ENCODE results near the gene C3orf20. TPM values are rescaled to one million over a fixed set of nuclear protein-coding genes. Genes with fewer than 3 reads are reported as not detected.

C3orf20 gene
- total and polyA plus RNA-seq, 9 of the 15 experiments (the other 6 are each of a cell fraction or from before 2014, with no cell fraction given) = 0.04 TPM; not detected in 8

DNA sequence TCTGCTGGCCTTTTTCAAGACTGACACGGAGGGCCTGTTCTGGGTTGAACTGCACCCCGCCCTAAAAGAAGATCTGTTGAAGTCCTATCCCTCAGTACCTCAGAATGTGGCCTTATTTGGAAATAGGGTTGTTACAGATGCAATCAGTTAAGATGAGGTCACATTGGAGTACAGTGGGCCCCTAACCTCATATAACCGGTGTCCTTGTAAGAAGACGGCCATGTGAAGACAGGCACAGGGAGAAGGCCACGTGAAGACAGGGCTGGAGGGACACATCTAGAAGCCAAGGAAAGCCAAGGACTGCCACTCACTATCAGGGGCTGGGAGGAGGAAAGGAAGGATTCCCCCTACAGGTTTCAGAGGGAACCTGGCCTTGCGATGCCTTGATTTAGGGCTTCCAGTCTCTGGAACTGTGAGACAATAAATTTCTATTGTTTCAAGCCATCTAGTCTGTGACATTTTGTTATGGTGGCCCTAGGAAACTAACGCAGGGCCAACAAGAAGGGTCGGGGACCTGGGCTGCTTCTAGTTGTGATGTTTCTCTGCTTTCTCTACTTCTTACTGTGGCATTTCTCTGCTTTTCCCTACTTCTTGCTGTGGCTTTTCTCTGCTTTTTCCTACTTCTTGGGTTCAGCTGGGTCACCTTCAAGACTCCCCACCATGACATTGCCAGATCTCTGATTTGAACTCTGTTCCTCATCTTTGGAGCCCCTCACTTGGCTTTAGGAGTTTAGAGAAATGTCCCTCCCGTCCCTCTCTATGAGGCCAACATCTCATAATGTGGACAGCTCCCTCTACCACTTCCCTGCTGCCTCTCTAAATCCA is 28.1 kb upstream of the C3orf20 start (continued):
- TF ChIP-seq, protein P1, sequence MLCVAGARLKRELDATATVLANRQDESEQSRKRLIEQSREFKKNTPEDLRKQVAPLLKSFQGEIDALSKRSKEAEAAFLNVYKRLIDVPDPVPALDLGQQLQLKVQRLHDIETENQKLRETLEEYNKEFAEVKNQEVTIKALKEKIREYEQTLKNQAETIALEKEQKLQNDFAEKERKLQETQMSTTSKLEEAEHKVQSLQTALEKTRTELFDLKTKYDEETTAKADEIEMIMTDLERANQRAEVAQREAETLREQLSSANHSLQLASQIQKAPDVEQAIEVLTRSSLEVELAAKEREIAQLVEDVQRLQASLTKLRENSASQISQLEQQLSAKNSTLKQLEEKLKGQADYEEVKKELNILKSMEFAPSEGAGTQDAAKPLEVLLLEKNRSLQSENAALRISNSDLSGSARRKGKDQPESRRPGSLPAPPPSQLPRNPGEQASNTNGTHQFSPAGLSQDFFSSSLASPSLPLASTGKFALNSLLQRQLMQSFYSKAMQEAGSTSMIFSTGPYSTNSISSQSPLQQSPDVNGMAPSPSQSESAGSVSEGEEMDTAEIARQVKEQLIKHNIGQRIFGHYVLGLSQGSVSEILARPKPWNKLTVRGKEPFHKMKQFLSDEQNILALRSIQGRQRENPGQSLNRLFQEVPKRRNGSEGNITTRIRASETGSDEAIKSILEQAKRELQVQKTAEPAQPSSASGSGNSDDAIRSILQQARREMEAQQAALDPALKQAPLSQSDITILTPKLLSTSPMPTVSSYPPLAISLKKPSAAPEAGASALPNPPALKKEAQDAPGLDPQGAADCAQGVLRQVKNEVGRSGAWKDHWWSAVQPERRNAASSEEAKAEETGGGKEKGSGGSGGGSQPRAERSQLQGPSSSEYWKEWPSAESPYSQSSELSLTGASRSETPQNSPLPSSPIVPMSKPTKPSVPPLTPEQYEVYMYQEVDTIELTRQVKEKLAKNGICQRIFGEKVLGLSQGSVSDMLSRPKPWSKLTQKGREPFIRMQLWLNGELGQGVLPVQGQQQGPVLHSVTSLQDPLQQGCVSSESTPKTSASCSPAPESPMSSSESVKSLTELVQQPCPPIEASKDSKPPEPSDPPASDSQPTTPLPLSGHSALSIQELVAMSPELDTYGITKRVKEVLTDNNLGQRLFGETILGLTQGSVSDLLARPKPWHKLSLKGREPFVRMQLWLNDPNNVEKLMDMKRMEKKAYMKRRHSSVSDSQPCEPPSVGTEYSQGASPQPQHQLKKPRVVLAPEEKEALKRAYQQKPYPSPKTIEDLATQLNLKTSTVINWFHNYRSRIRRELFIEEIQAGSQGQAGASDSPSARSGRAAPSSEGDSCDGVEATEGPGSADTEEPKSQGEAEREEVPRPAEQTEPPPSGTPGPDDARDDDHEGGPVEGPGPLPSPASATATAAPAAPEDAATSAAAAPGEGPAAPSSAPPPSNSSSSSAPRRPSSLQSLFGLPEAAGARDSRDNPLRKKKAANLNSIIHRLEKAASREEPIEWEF (CRISPR knock-in tag; IDR thresholded peaks at IDR 0.05) = peak; percentile 80
- peak; percentile 71 for TF ChIP-seq ELF4 (CRISPR knock-in tag; IDR thresholded peaks at IDR 0.05)
- TF ChIP-seq MYBL2 (IDR thresholded peaks at IDR 0.05; ENCODE audit: low read depth) = no peak
- TF ChIP-seq MYBL2 (CRISPR knock-in tag; IDR thresholded peaks at IDR 0.05; ENCODE audit: borderline replicate concordance) = no peak
- no peak for TF ChIP-seq FOXA3 (CRISPR knock-in tag; conservative IDR thresholded peaks at IDR 0.05 in 1 of 2, IDR thresholded peaks at IDR 0.05 in 1 of 2)
- TF ChIP-seq BDP1 (IDR thresholded peaks at IDR 0.05; ENCODE audit: insufficient read depth, insufficient read length) = no peak
- no peak for TF ChIP-seq ZNF408 (CRISPR knock-in tag; IDR thresholded peaks at IDR 0.05; ENCODE audit: low read depth)
- TF ChIP-seq NR2F6 (CRISPR knock-in tag; IDR thresholded peaks at IDR 0.05) = no peak
- TF ChIP-seq GTF2E2 (tag; IDR thresholded peaks at IDR 0.05) = no peak
- TF ChIP-seq CSDE1 (IDR thresholded peaks at IDR 0.05) = no peak
- peak; percentile 59; the same call in 1 of the 2 replicates for TF ChIP-seq ETV1 (tag; conservative IDR thresholded peaks at IDR 0.05; ENCODE audit: low read depth)
- TF ChIP-seq, protein P2, sequence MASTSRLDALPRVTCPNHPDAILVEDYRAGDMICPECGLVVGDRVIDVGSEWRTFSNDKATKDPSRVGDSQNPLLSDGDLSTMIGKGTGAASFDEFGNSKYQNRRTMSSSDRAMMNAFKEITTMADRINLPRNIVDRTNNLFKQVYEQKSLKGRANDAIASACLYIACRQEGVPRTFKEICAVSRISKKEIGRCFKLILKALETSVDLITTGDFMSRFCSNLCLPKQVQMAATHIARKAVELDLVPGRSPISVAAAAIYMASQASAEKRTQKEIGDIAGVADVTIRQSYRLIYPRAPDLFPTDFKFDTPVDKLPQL (IDR thresholded peaks at IDR 0.05; ENCODE audit: extremely low read depth, insufficient read length) = no peak
- TF ChIP-seq, protein P3, sequence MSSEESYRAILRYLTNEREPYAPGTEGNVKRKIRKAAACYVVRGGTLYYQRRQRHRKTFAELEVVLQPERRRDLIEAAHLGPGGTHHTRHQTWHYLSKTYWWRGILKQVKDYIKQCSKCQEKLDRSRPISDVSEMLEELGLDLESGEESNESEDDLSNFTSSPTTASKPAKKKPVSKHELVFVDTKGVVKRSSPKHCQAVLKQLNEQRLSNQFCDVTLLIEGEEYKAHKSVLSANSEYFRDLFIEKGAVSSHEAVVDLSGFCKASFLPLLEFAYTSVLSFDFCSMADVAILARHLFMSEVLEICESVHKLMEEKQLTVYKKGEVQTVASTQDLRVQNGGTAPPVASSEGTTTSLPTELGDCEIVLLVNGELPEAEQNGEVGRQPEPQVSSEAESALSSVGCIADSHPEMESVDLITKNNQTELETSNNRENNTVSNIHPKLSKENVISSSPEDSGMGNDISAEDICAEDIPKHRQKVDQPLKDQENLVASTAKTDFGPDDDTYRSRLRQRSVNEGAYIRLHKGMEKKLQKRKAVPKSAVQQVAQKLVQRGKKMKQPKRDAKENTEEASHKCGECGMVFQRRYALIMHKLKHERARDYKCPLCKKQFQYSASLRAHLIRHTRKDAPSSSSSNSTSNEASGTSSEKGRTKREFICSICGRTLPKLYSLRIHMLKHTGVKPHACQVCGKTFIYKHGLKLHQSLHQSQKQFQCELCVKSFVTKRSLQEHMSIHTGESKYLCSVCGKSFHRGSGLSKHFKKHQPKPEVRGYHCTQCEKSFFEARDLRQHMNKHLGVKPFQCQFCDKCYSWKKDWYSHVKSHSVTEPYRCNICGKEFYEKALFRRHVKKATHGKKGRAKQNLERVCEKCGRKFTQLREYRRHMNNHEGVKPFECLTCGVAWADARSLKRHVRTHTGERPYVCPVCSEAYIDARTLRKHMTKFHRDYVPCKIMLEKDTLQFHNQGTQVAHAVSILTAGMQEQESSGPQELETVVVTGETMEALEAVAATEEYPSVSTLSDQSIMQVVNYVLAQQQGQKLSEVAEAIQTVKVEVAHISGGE (CRISPR knock-in tag; IDR thresholded peaks at IDR 0.05) = 0 out of 6 replicates have a peak, but pooled peaks of 1 of the 3 experiments have one; percentile 71
- no peak for TF ChIP-seq MCM2 (IDR thresholded peaks at IDR 0.05; ENCODE audit: low read depth)
- TF ChIP-seq DMBX1 (CRISPR knock-in tag; IDR thresholded peaks at IDR 0.05; ENCODE audit: borderline replicate concordance) = peak; percentile 30; the same call in 1 of the 2 replicates
